ENCODE data around the gene TNFAIP3.

The TNFAIP3 gene

DNA sequence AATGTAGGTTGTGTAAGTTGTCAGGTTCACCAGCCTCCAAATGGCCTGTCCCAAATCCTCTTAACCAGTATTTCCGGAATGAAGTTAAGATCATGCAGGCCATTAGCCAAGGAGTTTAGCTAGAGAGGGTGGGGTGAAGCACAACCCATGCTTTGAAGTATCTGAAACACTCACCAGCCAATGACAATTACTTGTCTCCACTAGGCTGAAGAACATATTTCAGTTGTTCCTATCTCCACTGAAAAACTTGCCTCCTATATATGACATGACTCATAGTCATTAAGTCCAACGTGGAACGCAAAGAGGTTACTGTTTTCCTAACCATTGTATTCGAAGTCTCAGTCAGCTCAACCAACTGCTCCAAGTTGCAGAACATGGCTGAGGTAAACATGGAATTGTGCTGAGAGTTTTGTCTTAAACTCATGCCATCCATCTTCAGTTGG is 37.4 kb upstream of the TNFAIP3 start:
- no peak for ATAC-seq
- no peak for TF ChIP-seq ESRRG (CRISPR knock-in tag; IDR thresholded peaks at IDR 0.05)
- no peak for TF ChIP-seq ZC3H10 (CRISPR knock-in tag; IDR thresholded peaks at IDR 0.05)
- TF ChIP-seq TCF4 (CRISPR knock-in tag; IDR thresholded peaks at IDR 0.05; ENCODE audit: borderline replicate concordance), result no peak
- TF ChIP-seq, protein P1, sequence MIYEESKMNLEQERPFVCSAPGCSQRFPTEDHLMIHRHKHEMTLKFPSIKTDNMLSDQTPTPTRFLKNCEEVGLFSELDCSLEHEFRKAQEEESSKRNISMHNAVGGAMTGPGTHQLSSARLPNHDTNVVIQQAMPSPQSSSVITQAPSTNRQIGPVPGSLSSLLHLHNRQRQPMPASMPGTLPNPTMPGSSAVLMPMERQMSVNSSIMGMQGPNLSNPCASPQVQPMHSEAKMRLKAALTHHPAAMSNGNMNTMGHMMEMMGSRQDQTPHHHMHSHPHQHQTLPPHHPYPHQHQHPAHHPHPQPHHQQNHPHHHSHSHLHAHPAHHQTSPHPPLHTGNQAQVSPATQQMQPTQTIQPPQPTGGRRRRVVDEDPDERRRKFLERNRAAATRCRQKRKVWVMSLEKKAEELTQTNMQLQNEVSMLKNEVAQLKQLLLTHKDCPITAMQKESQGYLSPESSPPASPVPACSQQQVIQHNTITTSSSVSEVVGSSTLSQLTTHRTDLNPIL (CRISPR knock-in tag; IDR thresholded peaks at IDR 0.05; ENCODE audit: low read depth), result no peak
- no peak for TF ChIP-seq ZFP3 (CRISPR knock-in tag; IDR thresholded peaks at IDR 0.05)
- TF ChIP-seq SNAI2 (CRISPR knock-in tag; IDR thresholded peaks at IDR 0.05), result no peak
- TF ChIP-seq GLIS3 (CRISPR knock-in tag; IDR thresholded peaks at IDR 0.05), result no peak
- TF ChIP-seq PPARA (CRISPR knock-in tag; IDR thresholded peaks at IDR 0.05; ENCODE audit: borderline replicate concordance), result no peak
- no peak for TF ChIP-seq ZNF565 (CRISPR knock-in tag; conservative IDR thresholded peaks at IDR 0.05; ENCODE audit: low read depth)
- no peak for TF ChIP-seq RARB (CRISPR knock-in tag; IDR thresholded peaks at IDR 0.05)
- no peak for TF ChIP-seq ZNF8 (CRISPR knock-in tag; IDR thresholded peaks at IDR 0.05)
- TF ChIP-seq BACH2 (CRISPR knock-in tag; IDR thresholded peaks at IDR 0.05; ENCODE audit: borderline replicate concordance), result no peak
- TF ChIP-seq TOX (CRISPR knock-in tag; IDR thresholded peaks at IDR 0.05; ENCODE audit: borderline replicate concordance), result no peak
- no peak for TF ChIP-seq ISL1 (CRISPR knock-in tag; IDR thresholded peaks at IDR 0.05)

DNA sequence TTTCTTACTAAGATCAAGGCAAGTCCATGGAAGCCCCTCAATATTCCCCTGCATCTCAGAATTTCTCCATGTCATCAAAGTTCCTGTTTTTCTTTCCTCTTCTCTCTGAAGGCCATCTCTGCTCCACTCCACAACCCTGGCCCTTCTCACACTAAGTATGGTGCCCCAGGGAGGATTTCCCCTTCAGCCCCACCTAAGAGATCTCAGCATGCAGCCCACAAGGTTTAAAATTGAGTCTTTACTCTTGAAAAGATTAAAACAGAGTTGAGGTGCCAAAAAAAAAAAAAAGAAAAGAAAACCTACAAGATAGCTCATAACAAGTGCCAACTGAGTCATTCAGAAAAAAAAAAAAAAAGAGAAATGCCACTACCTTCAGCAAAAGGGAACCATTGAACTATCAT is 36.5 kb upstream of the TNFAIP3 start:
- no peak for TF ChIP-seq ISL1 (CRISPR knock-in tag; IDR thresholded peaks at IDR 0.05)
- no peak for ATAC-seq

GRCh38 chr6:137832110-137832509 is 34.9 kb upstream of the TNFAIP3 start:
- TF ChIP-seq ARNTL (CRISPR knock-in tag; IDR thresholded peaks at IDR 0.05; ENCODE audit: borderline replicate concordance, low read depth) (no peak), ESRRG (CRISPR knock-in tag; IDR thresholded peaks at IDR 0.05) (no peak), PPARA (CRISPR knock-in tag; IDR thresholded peaks at IDR 0.05; ENCODE audit: borderline replicate concordance) (no peak), POU6F1 (CRISPR knock-in tag; IDR thresholded peaks at IDR 0.05; ENCODE audit: borderline replicate concordance, low read depth) (no peak), RARB (CRISPR knock-in tag; IDR thresholded peaks at IDR 0.05) (no peak), SNAI2 (CRISPR knock-in tag; IDR thresholded peaks at IDR 0.05) (no peak), CSDC2 (CRISPR knock-in tag; IDR thresholded peaks at IDR 0.05) (no peak), ZNF565 (CRISPR knock-in tag; conservative IDR thresholded peaks at IDR 0.05; ENCODE audit: low read depth) (no peak), OSR1 (CRISPR knock-in tag; IDR thresholded peaks at IDR 0.05) (no peak), TCF4 (CRISPR knock-in tag; IDR thresholded peaks at IDR 0.05; ENCODE audit: borderline replicate concordance) (no peak), BACH2 (CRISPR knock-in tag; IDR thresholded peaks at IDR 0.05; ENCODE audit: borderline replicate concordance) (no peak)
- TF ChIP-seq, protein P1 (CRISPR knock-in tag; IDR thresholded peaks at IDR 0.05; ENCODE audit: low read depth), result no peak
- TF ChIP-seq, protein P2, sequence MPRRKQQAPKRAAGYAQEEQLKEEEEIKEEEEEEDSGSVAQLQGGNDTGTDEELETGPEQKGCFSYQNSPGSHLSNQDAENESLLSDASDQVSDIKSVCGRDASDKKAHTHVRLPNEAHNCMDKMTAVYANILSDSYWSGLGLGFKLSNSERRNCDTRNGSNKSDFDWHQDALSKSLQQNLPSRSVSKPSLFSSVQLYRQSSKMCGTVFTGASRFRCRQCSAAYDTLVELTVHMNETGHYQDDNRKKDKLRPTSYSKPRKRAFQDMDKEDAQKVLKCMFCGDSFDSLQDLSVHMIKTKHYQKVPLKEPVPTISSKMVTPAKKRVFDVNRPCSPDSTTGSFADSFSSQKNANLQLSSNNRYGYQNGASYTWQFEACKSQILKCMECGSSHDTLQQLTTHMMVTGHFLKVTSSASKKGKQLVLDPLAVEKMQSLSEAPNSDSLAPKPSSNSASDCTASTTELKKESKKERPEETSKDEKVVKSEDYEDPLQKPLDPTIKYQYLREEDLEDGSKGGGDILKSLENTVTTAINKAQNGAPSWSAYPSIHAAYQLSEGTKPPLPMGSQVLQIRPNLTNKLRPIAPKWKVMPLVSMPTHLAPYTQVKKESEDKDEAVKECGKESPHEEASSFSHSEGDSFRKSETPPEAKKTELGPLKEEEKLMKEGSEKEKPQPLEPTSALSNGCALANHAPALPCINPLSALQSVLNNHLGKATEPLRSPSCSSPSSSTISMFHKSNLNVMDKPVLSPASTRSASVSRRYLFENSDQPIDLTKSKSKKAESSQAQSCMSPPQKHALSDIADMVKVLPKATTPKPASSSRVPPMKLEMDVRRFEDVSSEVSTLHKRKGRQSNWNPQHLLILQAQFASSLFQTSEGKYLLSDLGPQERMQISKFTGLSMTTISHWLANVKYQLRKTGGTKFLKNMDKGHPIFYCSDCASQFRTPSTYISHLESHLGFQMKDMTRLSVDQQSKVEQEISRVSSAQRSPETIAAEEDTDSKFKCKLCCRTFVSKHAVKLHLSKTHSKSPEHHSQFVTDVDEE (CRISPR knock-in tag; IDR thresholded peaks at IDR 0.05), result no peak
- no peak for ATAC-seq

DNA sequence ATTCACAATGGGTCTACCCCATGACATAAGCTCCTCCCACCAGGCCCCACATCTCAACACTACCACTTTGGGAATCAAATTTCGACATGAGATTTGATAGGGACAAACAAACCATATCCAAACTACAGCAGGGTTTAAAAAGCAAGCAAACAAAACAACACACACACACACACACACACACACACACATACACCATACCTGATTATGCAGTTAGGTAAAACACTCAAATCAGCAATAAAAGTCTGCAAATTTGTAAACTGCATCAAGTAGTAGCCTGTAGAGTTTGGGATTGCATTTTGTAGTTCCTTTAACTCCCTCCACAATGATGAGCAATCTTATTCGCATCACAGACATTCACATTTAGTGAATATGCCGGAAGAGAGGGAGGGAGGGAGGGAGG is 32.6 kb upstream of the TNFAIP3 start:
- no peak for ATAC-seq
- TF ChIP-seq BACH2 (CRISPR knock-in tag; IDR thresholded peaks at IDR 0.05; ENCODE audit: borderline replicate concordance), result no peak
- TF ChIP-seq SNAI2 (CRISPR knock-in tag; IDR thresholded peaks at IDR 0.05), result no peak
- no peak for TF ChIP-seq ZNF565 (CRISPR knock-in tag; conservative IDR thresholded peaks at IDR 0.05; ENCODE audit: low read depth)
- no peak for TF ChIP-seq TOX (CRISPR knock-in tag; IDR thresholded peaks at IDR 0.05; ENCODE audit: borderline replicate concordance)
- TF ChIP-seq ZNF8 (CRISPR knock-in tag; IDR thresholded peaks at IDR 0.05), result no peak
- TF ChIP-seq GLIS3 (CRISPR knock-in tag; IDR thresholded peaks at IDR 0.05), result no peak
- TF ChIP-seq PPARA (CRISPR knock-in tag; IDR thresholded peaks at IDR 0.05; ENCODE audit: borderline replicate concordance), result no peak
- TF ChIP-seq ARNTL (CRISPR knock-in tag; IDR thresholded peaks at IDR 0.05; ENCODE audit: borderline replicate concordance, low read depth), result no peak
- TF ChIP-seq TCF4 (CRISPR knock-in tag; IDR thresholded peaks at IDR 0.05; ENCODE audit: borderline replicate concordance), result no peak
- no peak for TF ChIP-seq ZC3H10 (CRISPR knock-in tag; IDR thresholded peaks at IDR 0.05)
- no peak for TF ChIP-seq POU6F1 (CRISPR knock-in tag; IDR thresholded peaks at IDR 0.05; ENCODE audit: borderline replicate concordance, low read depth)
- TF ChIP-seq, protein P2 (CRISPR knock-in tag; IDR thresholded peaks at IDR 0.05), result no peak
- TF ChIP-seq RARB (CRISPR knock-in tag; IDR thresholded peaks at IDR 0.05), result no peak
- TF ChIP-seq ISL1 (CRISPR knock-in tag; IDR thresholded peaks at IDR 0.05), result no peak

Measured in SK-N-SH treated with all-trans-retinoic acid at 6 μM for 48 hours (cell line).